ENCODE results near the gene CRACR2A. TPM values are rescaled to one million over a fixed set of nuclear protein-coding genes. Genes with fewer than 3 reads are reported as not detected.

The CRACR2A gene
- total and polyA plus RNA-seq, 2 of the 8 experiments (the other 6 are each of a cell fraction or from before 2014, with no cell fraction given): 0.85 to 3.2 TPM

- DNase-seq (ENCODE audit: low read depth in 1 of 2, low spot score in 2 of 2) (no peak), FAIRE-seq (no peak)
- no peak overlapping the region for H3K23ac ChIP-seq (ENCODE audit: insufficient read length)
- no peaks in the 10 kb centered on the region for H3K79me1 ChIP-seq (ENCODE audit: low read depth, low read length)
- H3K14ac ChIP-seq (ENCODE audit: insufficient read length): no peak overlapping the region
- H2BK5ac ChIP-seq (ENCODE audit: low read depth, low read length): no peak overlapping the region
- no peak overlapping the region; the same call in 1 of the 2 replicates for H2BK15ac ChIP-seq (ENCODE audit: low read length)
- CTCF ChIA-PET (ENCODE audit: partially characterized antibody): interaction anchor here (1.0 to 1.6 kb wide), 5 partner anchors 10 to 361 kb away, joined by 3 to 5 read pairs (median 4); no protein-coding TSS in a partner anchor
- H3K36me3 ChIP-seq (ENCODE audit: control insufficient read depth in 2 of 4, insufficient read depth in 4 of 4, low read length in 3 of 4): no peaks in the 10 kb centered on the region
- no peaks in the 10 kb centered on the region for H3K79me2 ChIP-seq (ENCODE audit: control insufficient read depth in 1 of 2, insufficient read depth in 2 of 2, low read length in 2 of 2)
- H3K4me3 ChIP-seq (ENCODE audit: extremely low read depth in 1 of 4, insufficient read depth in 2 of 4, low read depth in 3 of 4, low read length in 4 of 4): no peak overlapping the region
- H3K9me3 ChIP-seq (ENCODE audit: insufficient read depth in 2 of 2, low read depth in 1 of 2, low read length in 1 of 2): no peaks in the 10 kb centered on the region
- no peak overlapping the region for H3K27ac ChIP-seq (ENCODE audit: low read depth, low read length)
- no peak overlapping the region for H2BK12ac ChIP-seq (ENCODE audit: low read depth, low read length)
- H4K20me1 ChIP-seq (replicated peaks in 1 of 2; ENCODE audit: control insufficient read depth in 1 of 2, insufficient read depth in 2 of 2, low read length in 2 of 2): no peaks in the 10 kb centered on the region
- H3K4me1 ChIP-seq (replicated peaks in 1 of 4; ENCODE audit: control insufficient read depth in 3 of 4, insufficient read depth in 4 of 4, low read length in 3 of 4): peaks cover 0 to 10% (median 2%) of the 10 kb centered on the region in 4 experiments; a peak in 2 of 7 replicates
- H4K5ac ChIP-seq (ENCODE audit: insufficient read length, low read depth, low read length): no peak overlapping the region
- H3K23me2 ChIP-seq (ENCODE audit: low read depth, low read length): no peaks in the 10 kb centered on the region; the same call in 1 of the 2 replicates
- no peak overlapping the region for H4K91ac ChIP-seq (replicated peaks; ENCODE audit: insufficient read length, low read length)
- H2AFZ ChIP-seq (ENCODE audit: low read length): no peak overlapping the region
- H3K4me2 ChIP-seq (ENCODE audit: insufficient read depth in 1 of 2, low read depth in 2 of 2, low read length in 2 of 2): no peak overlapping the region
- no peak overlapping the region for H3K56ac ChIP-seq (replicated peaks; ENCODE audit: insufficient read length, low read depth, low read length)
- H4K8ac ChIP-seq (ENCODE audit: extremely low read depth, insufficient read depth, low read length): no peak overlapping the region
- WGBS, 2 experiments (ENCODE audit: extremely low coverage in 1 of 2, insufficient coverage in 1 of 2, insufficient read length in 1 of 2, insufficient replicate concordance in 2 of 2, low coverage in 1 of 2, low lambda C conversion rate in 2 of 2, missing lambda C conversion rate in 1 of 2): 84% methylated on average over 1 of the region's 1 CpG; no CpG with 5 or more reads in 1 of the 2 experiments
- no peak overlapping the region for H2AK5ac ChIP-seq (ENCODE audit: low read depth, low read length)
- H3K4ac ChIP-seq (replicated peaks; ENCODE audit: insufficient read length, low read depth, low read length): no peak overlapping the region
- no peak overlapping the region for H3K18ac ChIP-seq (ENCODE audit: extremely low read depth, low read length)
- H3K9ac ChIP-seq (replicated peaks in 1 of 4; ENCODE audit: extremely low read depth in 1 of 4, low read depth in 3 of 4, low read length in 3 of 4): no peak overlapping the region
- H3K27me3 ChIP-seq (replicated peaks in 1 of 4; ENCODE audit: control insufficient read depth in 3 of 4, extremely low read depth in 1 of 4, insufficient read depth in 3 of 4, low read length in 3 of 4): no peaks in the 10 kb centered on the region
- H2BK20ac ChIP-seq (ENCODE audit: low read length): no peak overlapping the region
- no peak overlapping the region for H2BK120ac ChIP-seq (replicated peaks; ENCODE audit: low read depth, low read length)
- POLR2A ChIA-PET (ENCODE audit: partially characterized antibody): no interaction called here
- TF ChIP-seq, protein P1, sequence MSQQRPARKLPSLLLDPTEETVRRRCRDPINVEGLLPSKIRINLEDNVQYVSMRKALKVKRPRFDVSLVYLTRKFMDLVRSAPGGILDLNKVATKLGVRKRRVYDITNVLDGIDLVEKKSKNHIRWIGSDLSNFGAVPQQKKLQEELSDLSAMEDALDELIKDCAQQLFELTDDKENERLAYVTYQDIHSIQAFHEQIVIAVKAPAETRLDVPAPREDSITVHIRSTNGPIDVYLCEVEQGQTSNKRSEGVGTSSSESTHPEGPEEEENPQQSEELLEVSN (IDR thresholded peaks at IDR 0.05): no peak
- TF ChIP-seq NANOG (IDR thresholded peaks at IDR 0.05; ENCODE audit: insufficient read depth, low read depth, low read length, poor library complexity, severe bottlenecking): no peak
- no peak for TF ChIP-seq KDM4A (IDR thresholded peaks at IDR 0.05; ENCODE audit: low read depth, low read length, severe bottlenecking)
- no peak for TF ChIP-seq ATF2 (IDR thresholded peaks at IDR 0.05; ENCODE audit: low read length)
- no peak for TF ChIP-seq SIRT6 (IDR thresholded peaks at IDR 0.05; ENCODE audit: low read length)
- no peak for TF ChIP-seq EGR1 (IDR thresholded peaks at IDR 0.05; ENCODE audit: borderline replicate concordance, low read depth, low read length)
- no peak for TF ChIP-seq SP4 (IDR thresholded peaks at IDR 0.05; ENCODE audit: low read length)
- TF ChIP-seq, protein P2, sequence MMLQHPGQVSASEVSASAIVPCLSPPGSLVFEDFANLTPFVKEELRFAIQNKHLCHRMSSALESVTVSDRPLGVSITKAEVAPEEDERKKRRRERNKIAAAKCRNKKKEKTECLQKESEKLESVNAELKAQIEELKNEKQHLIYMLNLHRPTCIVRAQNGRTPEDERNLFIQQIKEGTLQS (IDR thresholded peaks at IDR 0.05; ENCODE audit: insufficient read depth, low read depth, low read length): no peak
- no peak for TF ChIP-seq KDM5A (IDR thresholded peaks at IDR 0.05; ENCODE audit: low read length)
- TF ChIP-seq USF2 (IDR thresholded peaks at IDR 0.05; ENCODE audit: low read length): no peak
Observed at GRCh38 chr12:3661028-3661427, 91.9 kb downstream of the CRACR2A start.
